HepG2 (cell line): ENCODE data around the gene ZDHHC16. TPM values are rescaled to one million over a fixed set of nuclear protein-coding genes. Genes with fewer than 3 reads are reported as not detected.

Source experiments
- BORCS8-MEF2B ChIP-seq: sonication (generic); formaldehyde crosslinking; IDR thresholded peaks from 2 replicates; pipeline ENCODE4 v1.8.0; 2022; ENCODE audit warnings: mild to moderate bottlenecking, missing genetic modification reagents
- CEBPB ChIP-seq: IDR thresholded peaks from 2 replicates; pipeline ENCODE4 v1.6.1; 2011; ENCODE audit warnings: low read depth, low read length, improper control_type of control experiment, borderline replicate concordance
- DMTF1 ChIP-seq: sonication (generic); formaldehyde crosslinking; IDR thresholded peaks from 2 replicates; pipeline ENCODE4 v1.4.0; 2020; ENCODE audit warnings: mild to moderate bottlenecking, missing genetic modification reagents
- HOXA7 ChIP-seq: sonication (generic); formaldehyde crosslinking; IDR thresholded peaks from 2 replicates; pipeline ENCODE4 v1.8.1; 2022; ENCODE audit warnings: mild to moderate bottlenecking, missing genetic modification reagents, moderate library complexity
- KAT8 ChIP-seq: IDR thresholded peaks from 2 replicates; pipeline ENCODE4 v1.6.1; 2016; ENCODE audit warnings: missing genetic modification reagents, missing compliant biosample characterization
- MATR3 ChIP-seq: sonication (generic); formaldehyde crosslinking; IDR thresholded peaks from 2 replicates; pipeline ENCODE4 v1.4.0; 2020; ENCODE audit warnings: missing genetic modification reagents
- MIXL1 ChIP-seq: IDR thresholded peaks from 2 replicates; pipeline ENCODE4 v1.6.1; 2016
- PAX8 ChIP-seq: sonication (generic); formaldehyde crosslinking; IDR thresholded peaks from 2 replicates; pipeline ENCODE4 v1.8.0; 2022; ENCODE audit warnings: mild to moderate bottlenecking, missing genetic modification reagents, borderline replicate concordance
- PHF20 ChIP-seq: sonication (generic); formaldehyde crosslinking; IDR thresholded peaks from 2 replicates; pipeline ENCODE4 v1.5.0; 2020; ENCODE audit warnings: mild to moderate bottlenecking, missing genetic modification reagents
- POGZ ChIP-seq: sonication (generic); formaldehyde crosslinking; IDR thresholded peaks from 2 replicates; pipeline ENCODE4 v1.4.0; 2020; ENCODE audit warnings: mild to moderate bottlenecking, missing genetic modification reagents
- TBX3 ChIP-seq: fragments of 450-650 bp; IDR thresholded peaks from 2 replicates; pipeline ENCODE4 v1.6.1; 2017; ENCODE audit warnings: antibody characterized with exemption, mild to moderate bottlenecking, inconsistent platforms, borderline replicate concordance
- UBTF ChIP-seq: sonication (generic); formaldehyde crosslinking; IDR thresholded peaks from 2 replicates; pipeline ENCODE4 v1.4.0; 2020; ENCODE audit warnings: mild to moderate bottlenecking, missing genetic modification reagents
- YEATS4 ChIP-seq: sonication (generic); formaldehyde crosslinking; IDR thresholded peaks from 2 replicates; pipeline ENCODE4 v1.4.0; 2020; ENCODE audit warnings: missing genetic modification reagents, borderline replicate concordance
- ZBTB14 ChIP-seq: sonication (generic); formaldehyde crosslinking; IDR thresholded peaks from 2 replicates; pipeline ENCODE4 v1.4.0; 2020; ENCODE audit warnings: missing genetic modification reagents
- ZFX ChIP-seq: sonication (generic); formaldehyde crosslinking; IDR thresholded peaks from 2 replicates; pipeline ENCODE4 v1.4.0; 2020; ENCODE audit warnings: mild to moderate bottlenecking, low read depth, missing genetic modification reagents, moderate library complexity
- ZFY ChIP-seq: sonication (generic); formaldehyde crosslinking; IDR thresholded peaks from 2 replicates; pipeline ENCODE4 v1.4.0; 2020; ENCODE audit warnings: missing genetic modification reagents
- ZNF264 ChIP-seq: sonication (generic); formaldehyde crosslinking; IDR thresholded peaks from 2 replicates; pipeline ENCODE4 v1.4.0; 2020; ENCODE audit warnings: missing genetic modification reagents
- ZNF3 ChIP-seq: IDR thresholded peaks from 2 replicates; pipeline ENCODE4 v1.7.0; 2017; ENCODE audit warnings: inconsistent platforms
- ZNF326 ChIP-seq: sonication (generic); formaldehyde crosslinking; IDR thresholded peaks from 2 replicates; pipeline ENCODE4 v1.4.0; 2020; ENCODE audit warnings: missing genetic modification reagents, borderline replicate concordance
- ZNF34 ChIP-seq: sonication (generic); formaldehyde crosslinking; IDR thresholded peaks from 2 replicates; pipeline ENCODE4 v1.4.0; 2020; ENCODE audit warnings: mild to moderate bottlenecking, missing genetic modification reagents, borderline replicate concordance
- ZNF552 ChIP-seq: sonication (generic); formaldehyde crosslinking; IDR thresholded peaks from 2 replicates; pipeline ENCODE4 v1.9.0; 2022; ENCODE audit warnings: missing genetic modification reagents, mild to moderate bottlenecking, borderline replicate concordance
- ZNF558 ChIP-seq: sonication (generic); formaldehyde crosslinking; IDR thresholded peaks from 2 replicates; pipeline ENCODE4 v1.9.0; 2022; ENCODE audit warnings: mild to moderate bottlenecking, missing genetic modification reagents, borderline replicate concordance
- ZNF564 ChIP-seq: sonication (generic); formaldehyde crosslinking; IDR thresholded peaks from 2 replicates; pipeline ENCODE4 v1.8.1; 2023; ENCODE audit warnings: mild to moderate bottlenecking, missing genetic modification reagents
- ZSCAN30 ChIP-seq: sonication (generic); formaldehyde crosslinking; IDR thresholded peaks from 2 replicates; pipeline ENCODE4 v1.5.0; 2020; ENCODE audit warnings: mild to moderate bottlenecking, missing genetic modification reagents
- polyA plus RNA-seq, 8 experiments: library from polyadenylated mRNA; depleted of rRNA in 3 of 8; stranded (reverse) in 7 of 8; unstranded in 1 of 8; fragments of >200 nt; fragmentation: Illumina TruSeq in 4 of 8; extraction: Trizol in 4 of 8; gene quantifications; 2 replicates each; pipeline versions ENCODE4 v1.2.1 to v1.2.3, GENCODE V29; 2011 to 2016; ENCODE audit warnings: low read depth in 4 of 8, missing spikeins in 1 of 8, mixed read lengths in 1 of 8; ENCODE audit not compliant: insufficient read depth in 1 of 8
- total RNA-seq, 5 experiments: library from RNA; depleted of rRNA; stranded (reverse); fragments of >200 nt; fragmentation: Illumina TruSeq; extraction: Trizol; gene quantifications; 2 replicates each; pipeline ENCODE4 v1.2.3, GENCODE V29; 2016; ENCODE audit warnings: low read depth in 1 of 5
- TF ChIP-seq, protein P1 (sequence below): sonication (generic); formaldehyde crosslinking; IDR thresholded peaks from 2 replicates; pipeline ENCODE4 v1.5.0; 2020; ENCODE audit warnings: missing genetic modification reagents, mild to moderate bottlenecking, borderline replicate concordance
- TF ChIP-seq, protein P2 (sequence below): sonication (generic); formaldehyde crosslinking; IDR thresholded peaks from 2 replicates; pipeline ENCODE4 v1.4.0; 2020; ENCODE audit warnings: mild to moderate bottlenecking, missing genetic modification reagents

Gene ZDHHC16
- total and polyA plus RNA-seq, 2 of the 13 experiments (the other 11 are each of a cell fraction or from before 2014, with no cell fraction given), result 40.8 to 41.8 TPM

GRCh38 chr10:97497572-97498075, 51.6 kb downstream of the ZDHHC16 start (continued):
- no peak for TF ChIP-seq DMTF1
- no peak for TF ChIP-seq HOXA7 (CRISPR knock-in tag)
- no peak; the same call in 1 of the 2 replicates for TF ChIP-seq KAT8
- TF ChIP-seq ZFX (CRISPR knock-in tag), result no peak
- TF ChIP-seq ZFY (CRISPR knock-in tag), result no peak
- no peak for TF ChIP-seq ZSCAN30 (CRISPR knock-in tag)
- no peak for TF ChIP-seq ZBTB14 (CRISPR knock-in tag)
- TF ChIP-seq ZNF3 (CRISPR knock-in tag), result no peak; the same call in 1 of the 2 replicates
- peak; percentile 69; the same call in 1 of the 2 replicates for TF ChIP-seq ZNF558 (CRISPR knock-in tag)
- no peak; the same call in 1 of the 2 replicates for TF ChIP-seq ZNF34 (CRISPR knock-in tag)
- peak; percentile 63; the same call in 1 of the 2 replicates for TF ChIP-seq BORCS8-MEF2B
- TF ChIP-seq MIXL1, result no peak
- TF ChIP-seq ZNF264 (CRISPR knock-in tag), result no peak
- TF ChIP-seq YEATS4 (CRISPR knock-in tag), result peak; percentile 12; the same call in 1 of the 2 replicates
- no peak for TF ChIP-seq ZNF326 (CRISPR knock-in tag)
- no peak for TF ChIP-seq PAX8 (CRISPR knock-in tag)
- TF ChIP-seq, protein P1, sequence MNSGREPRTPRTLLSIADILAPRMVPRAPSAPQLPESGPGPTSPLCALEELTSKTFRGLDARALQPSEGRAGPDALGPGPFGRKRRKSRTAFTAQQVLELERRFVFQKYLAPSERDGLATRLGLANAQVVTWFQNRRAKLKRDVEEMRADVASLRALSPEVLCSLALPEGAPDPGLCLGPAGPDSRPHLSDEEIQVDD (CRISPR knock-in tag), result peak; percentile 46; the same call in 1 of the 2 replicates
- TF ChIP-seq POGZ (CRISPR knock-in tag), result no peak; the same call in 1 of the 2 replicates
- no peak for TF ChIP-seq ZNF552
- no peak for TF ChIP-seq ZNF564 (CRISPR knock-in tag)
- TF ChIP-seq UBTF, result no peak; the same call in 1 of the 2 replicates
- no peak for TF ChIP-seq MATR3
- TF ChIP-seq, protein P2, sequence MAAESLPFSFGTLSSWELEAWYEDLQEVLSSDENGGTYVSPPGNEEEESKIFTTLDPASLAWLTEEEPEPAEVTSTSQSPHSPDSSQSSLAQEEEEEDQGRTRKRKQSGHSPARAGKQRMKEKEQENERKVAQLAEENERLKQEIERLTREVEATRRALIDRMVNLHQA (CRISPR knock-in tag), result no peak
- no peak for TF ChIP-seq TBX3
- peak; percentile 51; the same call in 1 of the 2 replicates for TF ChIP-seq PHF20
- TF ChIP-seq CEBPB, result no peak
